H1 (cell line): ENCODE results near the gene SMIM35. TPM values are rescaled to one million over a fixed set of nuclear protein-coding genes. Genes with fewer than 3 reads are reported as not detected.
A peak's percentile ranks its signal among the peaks of the same experiment; 100 is the strongest.

Experiments
- CTCF ChIA-PET: fragments of 300-600 bp; sonication (Branson Sonifier 250); formaldehyde crosslinking; loops from one replicate; lab custom pipeline; 2021; ENCODE audit not compliant: partially characterized antibody; lab: Charles Lee
- POLR2A ChIA-PET: fragments of 300-600 bp; sonication (Branson Sonifier 250); formaldehyde crosslinking; loops from one replicate; lab custom pipeline; 2021; ENCODE audit warnings: inconsistent platforms; ENCODE audit not compliant: partially characterized antibody; lab: Charles Lee
- DNase-seq, 2 experiments: peaks; one replicate each; pipeline versions ENCODE4 v3.0.0 to v3.0.0-alpha.2; 2010 to 2022; ENCODE audit warnings: low spot score in 2 of 2, low read depth in 1 of 2, mixed read lengths in 1 of 2
- FAIRE-seq: peaks from 2 replicates; lab custom pipeline; 2011; peaks lifted over from hg19 to GRCh38; lab: Jason Lieb, UNC
- H2AFZ ChIP-seq: 2 replicates; pipeline ENCODE4 v1.8.1; 2012; ENCODE audit warnings: low read length, inconsistent platforms
- H2AK5ac ChIP-seq: 2 replicates; pipeline ENCODE4 v1.6.1; 2013; ENCODE audit warnings: low read depth, low read length
- H2BK120ac ChIP-seq: replicated peaks from 2 replicates; pipeline ENCODE3; 2013; ENCODE audit warnings: low read depth, low read length, inconsistent platforms
- H2BK12ac ChIP-seq: 2 replicates; pipeline ENCODE4 v1.6.1; 2013; ENCODE audit warnings: low read depth, low read length
- H2BK15ac ChIP-seq: 2 replicates; pipeline ENCODE4 v1.6.1; 2013; ENCODE audit warnings: low read length
- H2BK20ac ChIP-seq: 2 replicates; pipeline ENCODE4 v1.6.1; 2013; ENCODE audit warnings: low read length
- H2BK5ac ChIP-seq: 2 replicates; pipeline ENCODE4 v1.6.1; 2013; ENCODE audit warnings: low read depth, low read length
- H3K14ac ChIP-seq: 2 replicates; pipeline ENCODE4 v1.6.1; 2013; ENCODE audit warnings: inconsistent platforms; ENCODE audit not compliant: insufficient read length
- H3K18ac ChIP-seq: 2 replicates; pipeline ENCODE4 v1.6.1; 2013; ENCODE audit warnings: low read length; ENCODE audit errors: extremely low read depth
- H3K23ac ChIP-seq: 2 replicates; pipeline ENCODE4 v1.6.1; 2013; ENCODE audit warnings: inconsistent platforms; ENCODE audit not compliant: insufficient read length
- H3K23me2 ChIP-seq: 2 replicates; pipeline ENCODE4 v1.6.1; 2013; ENCODE audit warnings: low read depth, low read length
- H3K27ac ChIP-seq: 2 replicates; pipeline ENCODE4 v1.6.1; 2011; ENCODE audit warnings: low read depth, low read length, inconsistent platforms
- H3K27me3 ChIP-seq, 4 experiments: replicated peaks in 1 of 4; 1 replicate in 1 of 4; 2 replicates in 3 of 4; pipeline versions ENCODE4 v1.6.1 to v1.8.1; 2011 to 2013; ENCODE audit warnings: low read length in 3 of 4, mild to moderate bottlenecking in 3 of 4, inconsistent platforms in 2 of 4, mixed read lengths in 2 of 4, moderate library complexity in 1 of 4; ENCODE audit not compliant: control insufficient read depth in 3 of 4, insufficient read depth in 3 of 4; ENCODE audit errors: extremely low read depth in 1 of 4
- H3K36me3 ChIP-seq, 4 experiments: 2 replicates each; pipeline versions ENCODE4 v1.6.1 to v1.8.1; 2011 to 2013; ENCODE audit warnings: mild to moderate bottlenecking in 4 of 4, low read length in 3 of 4, moderate library complexity in 2 of 4, control low read depth in 1 of 4, inconsistent platforms in 1 of 4; ENCODE audit not compliant: insufficient read depth in 4 of 4, control insufficient read depth in 2 of 4
- H3K4ac ChIP-seq: replicated peaks from 2 replicates; pipeline ENCODE3; 2013; ENCODE audit warnings: low read length, low read depth, mixed read lengths, inconsistent platforms; ENCODE audit not compliant: insufficient read length
- H3K4me1 ChIP-seq, 4 experiments: replicated peaks in 1 of 4; 1 replicate in 1 of 4; 2 replicates in 3 of 4; pipeline versions ENCODE4 v1.6.1 to v1.8.1; 2011 to 2013; ENCODE audit warnings: low read length in 3 of 4, inconsistent platforms in 2 of 4, mixed read lengths in 1 of 4; ENCODE audit not compliant: insufficient read depth in 4 of 4, control insufficient read depth in 3 of 4
- H3K4me2 ChIP-seq, 2 experiments: 2 replicates each; pipeline versions ENCODE4 v1.6.1 to v1.8.1; 2011 to 2013; ENCODE audit warnings: low read depth in 2 of 2, low read length in 2 of 2, control low read depth in 1 of 2, inconsistent platforms in 1 of 2, mild to moderate bottlenecking in 1 of 2; ENCODE audit not compliant: insufficient read depth in 1 of 2
- H3K4me3 ChIP-seq, 4 experiments: fragments of 200-600, 300-600 bp in 1 of 4; sonication (generic), shearing (Covaris generic), sonication (Bioruptor Twin) in 1 of 4; 2 replicates each; pipeline versions ENCODE4 v1.5.1 to v1.8.1; 2011 to 2016; ENCODE audit warnings: low read length in 4 of 4, low read depth in 3 of 4, control low read depth in 2 of 4, inconsistent platforms in 2 of 4, mild to moderate bottlenecking in 2 of 4, mixed read lengths in 1 of 4, moderate library complexity in 1 of 4; ENCODE audit not compliant: insufficient read depth in 2 of 4; ENCODE audit errors: extremely low read depth in 1 of 4
- H3K56ac ChIP-seq: replicated peaks from 2 replicates; pipeline ENCODE3; 2013; ENCODE audit warnings: low read depth, mild to moderate bottlenecking, mixed read lengths, low read length, inconsistent platforms; ENCODE audit not compliant: insufficient read length
- H3K79me1 ChIP-seq: 2 replicates; pipeline ENCODE4 v1.6.1; 2013; ENCODE audit warnings: low read depth, low read length, control low read depth
- H3K79me2 ChIP-seq, 2 experiments: 2 replicates each; pipeline versions ENCODE4 v1.6.1 to v1.8.1; 2012 to 2013; ENCODE audit warnings: low read length in 2 of 2, mild to moderate bottlenecking in 2 of 2, inconsistent platforms in 1 of 2; ENCODE audit not compliant: insufficient read depth in 2 of 2, control insufficient read depth in 1 of 2
- H3K9ac ChIP-seq, 4 experiments: replicated peaks in 1 of 4; 1 replicate in 1 of 4; 2 replicates in 3 of 4; pipeline versions ENCODE4 v1.6.1 to v1.8.1; 2011 to 2013; ENCODE audit warnings: low read depth in 3 of 4, low read length in 3 of 4, control low read depth in 2 of 4, mild to moderate bottlenecking in 2 of 4, moderate library complexity in 2 of 4, inconsistent platforms in 1 of 4; ENCODE audit errors: extremely low read depth in 1 of 4
- H3K9me3 ChIP-seq, 2 experiments: 2 replicates each; pipeline versions ENCODE4 v1.6.1 to v1.8.1; 2012 to 2013; ENCODE audit warnings: mild to moderate bottlenecking in 2 of 2, moderate library complexity in 2 of 2, control low read depth in 1 of 2, inconsistent platforms in 1 of 2, low read depth in 1 of 2, low read length in 1 of 2, mixed read lengths in 1 of 2; ENCODE audit not compliant: insufficient read depth in 2 of 2
- H4K20me1 ChIP-seq, 2 experiments: replicated peaks in 1 of 2; 2 replicates each; pipeline versions ENCODE3 to v1.8.1; 2011 to 2013; ENCODE audit warnings: inconsistent platforms in 2 of 2, low read length in 2 of 2, mild to moderate bottlenecking in 1 of 2; ENCODE audit not compliant: insufficient read depth in 2 of 2, control insufficient read depth in 1 of 2
- H4K5ac ChIP-seq: 2 replicates; pipeline ENCODE4 v1.6.1; 2013; ENCODE audit warnings: low read length, low read depth, mixed read lengths, inconsistent platforms; ENCODE audit not compliant: insufficient read length
- H4K8ac ChIP-seq: 2 replicates; pipeline ENCODE4 v1.8.0; 2013; ENCODE audit warnings: mild to moderate bottlenecking, moderate library complexity, low read length, inconsistent platforms; ENCODE audit not compliant: insufficient read depth; ENCODE audit errors: extremely low read depth
- H4K91ac ChIP-seq: replicated peaks from 2 replicates; pipeline ENCODE3; 2013; ENCODE audit warnings: low read length, mixed read lengths, inconsistent platforms; ENCODE audit not compliant: insufficient read length
- CBX8 ChIP-seq: fragments of 300-800, 300-1000 bp; sonication (generic); IDR thresholded peaks from 2 replicates; pipeline ENCODE4 v1.7.1; 2016; ENCODE audit warnings: low read depth, low read length, borderline replicate concordance
- WGBS, 2 experiments: shearing (Covaris generic) in 1 of 2; methylation state at CpG; one replicate each; pipeline versions ENCODE4 v1.1.6 to v1.1.7; 2013 to 2015; ENCODE audit warnings: low lambda C conversion rate in 2 of 2, mixed read lengths in 2 of 2, inconsistent platforms in 1 of 2, low coverage in 1 of 2, missing lambda C conversion rate in 1 of 2; ENCODE audit not compliant: insufficient replicate concordance in 2 of 2, insufficient coverage in 1 of 2, insufficient read length in 1 of 2; ENCODE audit errors: extremely low coverage in 1 of 2, missing lambda C conversion rate in 1 of 2; 5-methylcytosine and 5-hydroxymethylcytosine counted together
- polyA plus RNA-seq, 7 experiments: library from polyadenylated mRNA; depleted of rRNA in 3 of 7; stranded (reverse) in 5 of 7; unstranded in 2 of 7; fragments of >200 nt in 5 of 7; fragments of 200-250 nt in 2 of 7; gene quantifications; 1 replicate in 5 of 7; 2 replicates in 1 of 7; 4 replicates in 1 of 7; pipeline versions ENCODE4 v1.2.1 to v1.2.3, GENCODE V29; 2011 to 2013; ENCODE audit warnings: missing spikeins in 2 of 7, mixed read lengths in 2 of 7
- total RNA-seq: library from RNA; stranded (reverse); fragmentation: NEBNext Ultra II Directional; extraction: Animal tissue kit (Norgen Biotek cat#: 25700); gene quantifications from 2 replicates; pipeline ENCODE4 v1.2.1, GENCODE V29; 2021

The SMIM35 gene
- total and polyA plus RNA-seq, 2 of the 8 experiments (the other 6 are each of a cell fraction or from before 2014, with no cell fraction given) = not detected

DNA sequence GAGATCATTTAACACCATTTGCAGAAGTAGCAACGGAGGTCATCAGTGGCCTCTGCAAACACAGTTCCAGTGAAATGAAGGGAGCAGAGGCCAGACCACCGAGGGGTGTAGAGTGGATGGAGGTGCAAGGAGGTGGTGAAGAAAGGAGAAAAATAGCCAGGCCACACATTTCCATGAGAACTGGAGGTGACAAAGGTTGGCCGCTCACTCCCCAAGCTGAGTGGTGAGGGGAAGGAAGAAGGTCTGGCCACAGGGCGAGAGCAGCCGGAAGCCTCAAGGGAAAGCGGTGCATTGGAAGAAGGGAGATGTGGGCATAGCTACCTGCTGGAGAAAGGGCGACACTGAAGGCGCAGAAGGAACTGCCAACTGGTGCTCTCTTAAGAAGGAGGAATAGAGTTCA lies 30.0 kb downstream of the SMIM35 start:
- TF ChIP-seq CBX8 = no peak
- TF ChIP-seq, all 59 proteins: peak for 0
- no peak for DNase-seq
- no peak overlapping the region for H2BK120ac ChIP-seq
- H4K5ac ChIP-seq = no peak overlapping the region
- H4K91ac ChIP-seq = no peak overlapping the region
- no peaks in the 10 kb centered on the region for H4K20me1 ChIP-seq
- no peak overlapping the region for H3K27ac ChIP-seq
- no peak overlapping the region for H3K4me2 ChIP-seq
- 97% methylated on average over 8 of the region's 8 CpGs; no CpG with 5 or more reads in 1 of the 2 experiments for WGBS, 2 experiments
- H3K23me2 ChIP-seq = 0 out of 2 replicates have a peak, but pooled peaks cover 2% of the 10 kb centered on the region
- no peak overlapping the region for H3K23ac ChIP-seq
- no peak overlapping the region for H2BK5ac ChIP-seq
- H2AK5ac ChIP-seq = 0 out of 2 replicates have a peak overlapping the region, but pooled peaks have one; percentile 53
- H3K14ac ChIP-seq = no peak overlapping the region
- no peak overlapping the region; a peak in 1 of 7 replicates for H3K9ac ChIP-seq
- FAIRE-seq = no peak
- ChIA-PET CTCF (interaction anchor here (0.6 to 9.0 kb wide), 4 partner anchors 115 to 576 kb away, joined by 3 to 69 read pairs (median 4); no protein-coding TSS in a partner anchor), POLR2A (no interaction called here)
- no peaks in the 10 kb centered on the region for H3K79me2 ChIP-seq
- no peak overlapping the region for H3K56ac ChIP-seq
- H4K8ac ChIP-seq = no peak overlapping the region
- no peaks in the 10 kb centered on the region for H3K79me1 ChIP-seq
- no peaks in the 10 kb centered on the region; a peak in 1 of 7 replicates for H3K4me1 ChIP-seq
- H3K18ac ChIP-seq = no peak overlapping the region
- H2BK20ac ChIP-seq = no peak overlapping the region
- no peak overlapping the region for H3K4me3 ChIP-seq
- H3K27me3 ChIP-seq = no peaks in the 10 kb centered on the region
- no peak overlapping the region for H3K4ac ChIP-seq
- H2BK15ac ChIP-seq = no peak overlapping the region
- no peaks in the 10 kb centered on the region for H3K9me3 ChIP-seq
- no peaks in the 10 kb centered on the region for H3K36me3 ChIP-seq
- no peak overlapping the region for H2AFZ ChIP-seq
- H2BK12ac ChIP-seq = no peak overlapping the region
